PC-9 (cell line): ENCODE data around the gene DNMT3L. TPM values are rescaled to one million over a fixed set of nuclear protein-coding genes. Genes with fewer than 3 reads are reported as not detected.

Source experiments
- total RNA-seq: library from RNA; stranded (reverse); gene quantifications from 2 replicates; pipeline ENCODE4 v1.2.3, GENCODE V29; 2021

Gene DNMT3L
- total RNA-seq, 1 experiment from 2014 or later, result not detected

Other genes starting within 250 kb of the DNMT3L start
- gene TRAPPC10, start 249.6 kb downstream of the DNMT3L start, total RNA-seq, result 24.0 and 27.2 TPM in 2 replicates
- 22.6 and 22.9 TPM in 2 replicates for gene PWP2, start 154.5 kb downstream of the DNMT3L start, total RNA-seq
- gene GATD3, start 128.2 kb downstream of the DNMT3L start, total RNA-seq, result 49.1 and 67.7 TPM in 2 replicates
- 2.9 and 3.9 TPM in 2 replicates for gene ICOSLG, start 21.0 kb downstream of the DNMT3L start, total RNA-seq
- gene AIRE, start 24.0 kb upstream of the DNMT3L start, total RNA-seq, result not detected in 2 replicates
- gene PFKL, start 38.2 kb upstream of the DNMT3L start, total RNA-seq, result 67.5 and 73.8 TPM in 2 replicates
- 12.5 and 23.9 TPM in 2 replicates for gene CFAP410, start 77.5 kb upstream of the DNMT3L start, total RNA-seq
- not detected in 2 replicates for gene TRPM2, start 91.7 kb upstream of the DNMT3L start, total RNA-seq
- 0.35 and 0.48 TPM in 2 replicates for gene LRRC3, start 193.6 kb upstream of the DNMT3L start, total RNA-seq